ENCODE measurements around the gene CST11.

GRCh38 chr20:23401051-23401450 is 51.6 kb downstream of the CST11 start:
- TF ChIP-seq CTCF (IDR thresholded peaks at IDR 0.05; ENCODE audit: low read length) (no peak), EZH2 (IDR thresholded peaks at IDR 0.05; ENCODE audit: borderline replicate concordance, low read length) (no peak)

All from OCI-LY1 (cell line).